ENCODE data around the gene RCOR3. TPM values are rescaled to one million over a fixed set of nuclear protein-coding genes. Genes with fewer than 3 reads are reported as not detected.

Gene RCOR3
- total and polyA plus RNA-seq, 10 of the 15 experiments (the other 5 are each of a cell fraction or from before 2014, with no cell fraction given): 8.0 to 55.0 (median 25.1) TPM

- peak overlapping the region; percentile 96 for H3K9ac ChIP-seq (ENCODE audit: control insufficient read depth, insufficient read depth, low read length)
- WGBS (ENCODE audit: insufficient coverage, insufficient replicate concordance, low lambda C conversion rate, missing lambda C conversion rate): under 1% methylated on average over 17 of the region's 17 CpGs
- in situ Hi-C loops (cut with MboI) (no loop called here), intact Hi-C loops (cut with micrococcal nuclease; ENCODE audit: unreplicated experiment) (loop anchor here (2.0 to 5.0 kb wide), 3 partner anchors 68 to 676 kb away; partner anchors contain the start of gene TRAF5)
- ATAC-seq: peak; percentile 54
- no peaks in the 10 kb centered on the region for H4K20me1 ChIP-seq (ENCODE audit: control insufficient read depth, insufficient read depth)
- H3K4me2 ChIP-seq (ENCODE audit: control insufficient read depth, insufficient read depth): peak overlapping the region; percentile 93
- no peaks in the 10 kb centered on the region for H3K36me3 ChIP-seq (ENCODE audit: control insufficient read depth in 2 of 2, insufficient read depth in 2 of 2, low read length in 1 of 2)
- H3K4me1 ChIP-seq (ENCODE audit: control insufficient read depth, insufficient read depth, low read length): no peaks in the 10 kb centered on the region
- peak overlapping the region; percentile 96 for H3K27ac ChIP-seq (ENCODE audit: control insufficient read depth, insufficient read depth)
- peak overlapping the region; percentile 94 for H2AFZ ChIP-seq (ENCODE audit: control insufficient read depth, low read depth, low read length)
- ChIA-PET RAD21 (ENCODE audit: unreplicated experiment) (interaction anchor here (0.9 to 1.2 kb wide), 2 partner anchors 70 to 811 kb away, joined by 3 to 4 read pairs; no protein-coding TSS in a partner anchor), POLR2A (interaction anchor here (0.6 to 2.3 kb wide), 2 partner anchors 71 to 296 kb away, joined by 4 to 8 read pairs; no protein-coding TSS in a partner anchor), SMC1A (ENCODE audit: uncharacterized antibody, unreplicated experiment) (interaction anchor here (1.3 kb wide), 1 partner anchor 65 kb away, joined by 4 read pairs; no protein-coding TSS in a partner anchor), CTCF (interaction anchor here (0.6 to 2.3 kb wide), 11 partner anchors 9 to 1159 kb away, joined by 3 to 7 read pairs (median 3); no protein-coding TSS in a partner anchor)
- peak overlapping the region; percentile 72 for H3K4me3 ChIP-seq
- peaks cover 20% of the 10 kb centered on the region for H3K79me2 ChIP-seq (ENCODE audit: control insufficient read depth, insufficient read depth, low read length)
- no peaks in the 10 kb centered on the region for H3K9me3 ChIP-seq (replicated peaks; ENCODE audit: control insufficient read depth, insufficient read depth, low read length)
- H3K27me3 ChIP-seq (replicated peaks in 1 of 2; ENCODE audit: control insufficient read depth in 2 of 2, insufficient read depth in 2 of 2, low read length in 1 of 2): no peaks in the 10 kb centered on the region
- TSS peak; percentile 94 for BruUV-seq (replicated peaks)
- DNase-seq (ENCODE audit: low read depth, low spot score): no peak
- FAIRE-seq: peak; percentile 52
- TF ChIP-seq SMARCA5 (IDR thresholded peaks at IDR 0.05) (no peak), EED (IDR thresholded peaks at IDR 0.05; ENCODE audit: low read depth) (peak; percentile 8; the same call in 1 of the 2 replicates), NBN (IDR thresholded peaks at IDR 0.05) (peak; percentile 83; the same call in 1 of the 2 replicates), CTCF (IDR thresholded peaks at IDR 0.05 in 2 of 3, conservative IDR thresholded peaks at IDR 0.05 in 1 of 3; ENCODE audit: control insufficient read depth in 2 of 3, extremely low read depth in 1 of 3, insufficient read depth in 1 of 3, low read depth in 3 of 3, low read length in 3 of 3) (peak in 2 of 3 experiments; percentile 12 to 15; a peak in 2 of 6 replicates), TAF1 (IDR thresholded peaks at IDR 0.05; ENCODE audit: borderline replicate concordance, low read depth, low read length) (no peak), CREB1 (IDR thresholded peaks at IDR 0.05; ENCODE audit: low read depth) (peak; percentile 21; the same call in 1 of the 2 replicates), E4F1 (IDR thresholded peaks at IDR 0.05; ENCODE audit: borderline replicate concordance, partially characterized antibody) (peak; percentile 52), E2F4 (IDR thresholded peaks at IDR 0.05; ENCODE audit: low read depth, low read length) (no peak), ZNF384 (IDR thresholded peaks at IDR 0.05; ENCODE audit: borderline replicate concordance, low read depth, low read length) (no peak), ZBTB40 (IDR thresholded peaks at IDR 0.05; ENCODE audit: borderline replicate concordance) (0 out of 2 replicates have a peak, but pooled peaks have one; percentile 15), MTA2 (IDR thresholded peaks at IDR 0.05; ENCODE audit: low read depth) (0 out of 2 replicates have a peak, but pooled peaks have one; percentile 38)
Measured at GRCh38 chr1:211258310-211258755, 833 bp upstream of the RCOR3 start.

Data from GM12878 (cell line).